ENCODE results near the gene NR2E3. TPM values are rescaled to one million over a fixed set of nuclear protein-coding genes. Genes with fewer than 3 reads are reported as not detected.

NR2E3 gene
- total RNA-seq, 4 donors from 2014 or later = 1.3 to 1.4 (median 1.3) TPM; not detected in 1

DNA sequence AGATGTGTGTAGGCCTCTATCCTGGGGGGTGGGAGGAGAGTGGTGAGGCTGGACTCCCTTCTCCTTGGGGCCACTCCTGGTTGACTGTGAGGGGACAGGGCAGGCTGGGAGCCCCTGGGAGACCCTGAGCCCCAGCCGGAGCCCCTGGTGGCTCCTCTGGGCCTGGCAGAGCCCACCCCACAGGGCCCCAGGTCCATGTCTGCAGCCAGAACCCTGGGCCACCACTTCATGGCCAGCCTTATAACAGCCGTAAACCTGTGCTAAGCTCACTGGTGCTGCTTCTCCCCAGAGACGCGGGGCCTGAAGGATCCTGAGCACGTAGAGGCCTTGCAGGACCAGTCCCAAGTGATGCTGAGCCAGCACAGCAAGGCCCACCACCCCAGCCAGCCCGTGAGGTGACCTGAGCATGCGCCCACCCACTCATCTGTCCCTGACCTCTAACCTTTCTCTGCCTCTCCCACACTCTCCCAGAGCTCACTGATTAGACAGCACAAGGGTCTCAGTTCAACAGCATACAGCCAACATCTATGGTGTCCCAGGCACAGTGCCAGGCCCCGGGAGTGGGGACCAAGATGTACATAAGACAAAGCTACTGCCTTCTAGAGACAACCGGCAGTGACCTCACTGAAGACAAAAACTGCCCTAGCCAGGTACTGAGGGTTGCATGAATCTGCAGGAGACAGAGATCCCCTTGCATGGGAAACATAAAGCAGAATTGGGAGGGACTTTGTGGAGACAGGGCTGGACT is 3.5 kb downstream of the NR2E3 start:
- TF ChIP-seq POLR2A (IDR thresholded peaks at IDR 0.05) (no peak), CTCF (IDR thresholded peaks at IDR 0.05) (no peak)
- Histone ChIP-seq H3K4me1 (no peaks in the 10 kb centered on the region), H3K36me3 (no peaks in the 10 kb centered on the region), H3K9me3 (no peaks in the 10 kb centered on the region), H3K4me3 (no peak overlapping the region), H3K27me3 (no peaks in the 10 kb centered on the region), H3K27ac (no peak overlapping the region)
- DNase-seq = no peak

GRCh38 chr15:71815301-71815700 is 4.9 kb downstream of the NR2E3 start:
- Histone ChIP-seq H3K27me3 (no peaks in the 10 kb centered on the region), H3K9me3 (peaks cover 0 to 4% (median under 1%) of the 10 kb centered on the region in 4 donors), H3K4me1 (no peaks in the 10 kb centered on the region), H3K4me3 (no peak overlapping the region), H3K36me3 (no peaks in the 10 kb centered on the region), H3K27ac (no peak overlapping the region)
- no peak for DNase-seq
- TF ChIP-seq CTCF (IDR thresholded peaks at IDR 0.05) = no peak
- no peak for TF ChIP-seq POLR2A (IDR thresholded peaks at IDR 0.05)

DNA sequence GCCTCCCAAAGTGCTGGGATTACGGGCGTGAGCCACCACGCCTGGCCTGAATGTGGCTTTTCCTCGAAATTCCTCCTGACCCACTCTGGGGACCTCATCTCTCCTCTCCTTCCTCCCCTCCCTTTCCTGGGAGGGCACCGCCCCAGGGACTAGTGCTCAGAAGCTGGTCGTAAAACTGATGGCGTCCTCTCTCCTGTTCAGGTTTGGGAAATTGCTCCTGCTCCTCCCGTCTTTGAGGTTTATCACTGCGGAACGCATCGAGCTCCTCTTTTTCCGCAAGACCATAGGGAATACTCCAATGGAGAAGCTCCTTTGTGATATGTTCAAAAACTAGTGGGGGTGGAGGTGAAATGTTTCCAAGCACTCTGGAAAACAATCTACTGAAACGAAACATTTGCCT is 7.0 kb downstream of the NR2E3 start:
- no peak for TF ChIP-seq POLR2A (IDR thresholded peaks at IDR 0.05)
- TF ChIP-seq CTCF (IDR thresholded peaks at IDR 0.05) = no peak
- H3K27me3 ChIP-seq = no peaks in the 10 kb centered on the region
- H3K27ac ChIP-seq = no peak overlapping the region
- peaks cover 0 to 5% (median 0%) of the 10 kb centered on the region in 3 donors for H3K36me3 ChIP-seq
- peaks cover 0 to 22% (median 2%) of the 10 kb centered on the region in 4 donors for H3K9me3 ChIP-seq
- no peak for DNase-seq
- no peaks in the 10 kb centered on the region for H3K4me1 ChIP-seq
- no peak overlapping the region for H3K4me3 ChIP-seq

- TF ChIP-seq CTCF (IDR thresholded peaks at IDR 0.05) = no peak
- no peak for TF ChIP-seq POLR2A (IDR thresholded peaks at IDR 0.05)
- no peak for DNase-seq
- Histone ChIP-seq H3K36me3 (peaks cover 0 to 5% (median 0%) of the 10 kb centered on the region in 3 donors), H3K9me3 (peaks cover 0 to 26% (median 2%) of the 10 kb centered on the region in 4 donors), H3K27ac (no peak overlapping the region), H3K4me3 (no peak overlapping the region), H3K4me1 (no peaks in the 10 kb centered on the region), H3K27me3 (no peaks in the 10 kb centered on the region)
Observed at GRCh38 chr15:71820127-71820526, 9.8 kb downstream of the NR2E3 start.

GRCh38 chr15:71821547-71822129 is 11.3 kb downstream of the NR2E3 start:
- DNase-seq = no peak
- Histone ChIP-seq H3K9me3 (peaks cover 0 to 26% (median 2%) of the 10 kb centered on the region in 4 donors), H3K27ac (no peak overlapping the region), H3K36me3 (peaks cover 0 to 12% (median 0%) of the 10 kb centered on the region in 3 donors), H3K4me3 (no peak overlapping the region), H3K4me1 (no peaks in the 10 kb centered on the region), H3K27me3 (no peaks in the 10 kb centered on the region)
- no peak for TF ChIP-seq POLR2A (IDR thresholded peaks at IDR 0.05)
- no peak for TF ChIP-seq CTCF (IDR thresholded peaks at IDR 0.05)

All from Peyer's patch (tissue), 4 donors.